Ammon's horn (tissue), 1 donor: ENCODE measurements around the gene GPC5.
"Not testable (repeated sequence)": the region's sequence is repeated elsewhere in the genome, so short reads cannot be mapped to it uniquely, and the experiment has no call there.

Experiments
- DNase-seq: peaks from one replicate; pipeline ENCODE4 v3.0.0-alpha.2; 2016; ENCODE audit warnings: low spot score

The GPC5 gene

DNA sequence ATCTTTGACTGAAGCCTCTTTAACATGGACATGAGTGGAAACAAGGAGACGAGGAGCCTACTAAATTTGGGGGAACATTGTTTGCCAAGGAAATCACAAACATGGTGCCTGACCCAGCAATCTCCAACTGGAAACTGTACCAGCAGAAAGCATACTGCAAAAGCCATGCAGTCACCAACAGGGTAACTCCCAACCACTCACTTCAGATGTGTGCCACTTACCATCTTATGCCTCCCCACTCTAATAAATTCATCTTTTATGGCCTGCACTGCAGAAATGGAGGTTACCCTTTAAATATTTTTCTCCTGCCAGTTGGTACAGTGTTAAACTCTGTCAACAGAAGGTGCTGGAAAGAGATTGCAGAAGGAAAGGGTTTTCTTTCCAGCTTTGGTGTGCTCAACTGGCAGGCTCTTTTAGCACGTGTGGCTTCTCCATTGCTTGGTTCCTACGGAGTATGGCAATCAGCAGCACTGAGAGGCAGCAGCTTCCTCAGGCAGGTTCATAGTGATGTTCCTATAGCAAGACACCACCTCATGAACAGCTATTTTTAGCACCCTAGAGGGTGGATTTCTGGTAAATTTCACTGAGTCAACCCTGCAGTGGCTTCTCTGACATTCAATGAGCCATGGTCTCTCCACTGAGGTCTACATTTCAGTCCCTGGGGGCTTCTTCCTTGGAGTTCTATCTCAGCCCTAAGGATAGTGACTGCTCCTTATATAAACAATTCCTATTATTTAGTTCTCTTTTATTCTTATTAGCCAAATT, 29.6 kb upstream of the GPC5 start:
- no peak for DNase-seq

DNA sequence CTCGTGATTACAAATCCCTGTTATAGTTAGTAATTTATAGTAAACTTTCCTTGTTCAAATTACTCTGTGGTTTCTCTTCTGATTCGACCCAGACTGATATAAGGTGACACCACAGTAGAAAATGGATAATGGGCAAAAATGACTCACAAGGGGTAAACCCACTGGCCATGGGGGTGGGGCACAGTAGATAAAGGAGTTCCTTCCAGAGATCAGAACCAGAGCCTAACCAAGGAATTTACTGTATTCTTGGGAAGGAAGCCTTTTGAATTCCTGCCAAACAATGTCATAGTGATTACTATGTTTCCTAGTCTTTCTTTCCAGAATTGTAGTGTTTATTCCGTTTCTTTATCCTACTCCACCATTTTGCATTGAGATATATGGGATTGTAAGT, 29.0 kb upstream of the GPC5 start:
- DNase-seq: no peak

DNA sequence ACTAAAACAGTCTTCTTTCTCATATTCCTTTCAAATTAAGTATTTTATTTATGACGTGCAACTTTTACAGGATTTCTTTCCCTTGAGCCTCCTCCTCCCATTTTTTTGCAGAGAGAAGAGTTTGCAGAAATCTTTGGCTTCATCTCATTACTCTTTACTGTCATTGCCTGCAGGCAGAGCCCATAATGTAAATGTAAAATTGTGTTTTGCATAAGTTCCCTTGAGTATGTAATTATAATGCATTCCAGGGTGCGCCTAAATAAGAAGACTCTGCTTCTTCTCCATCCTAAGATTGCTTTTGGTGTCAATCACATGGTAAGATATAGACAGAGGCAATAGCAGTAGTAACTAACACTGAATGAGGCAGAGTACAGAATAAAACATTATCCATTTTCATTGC, 27.9 kb upstream of the GPC5 start:
- DNase-seq: no peak

DNA sequence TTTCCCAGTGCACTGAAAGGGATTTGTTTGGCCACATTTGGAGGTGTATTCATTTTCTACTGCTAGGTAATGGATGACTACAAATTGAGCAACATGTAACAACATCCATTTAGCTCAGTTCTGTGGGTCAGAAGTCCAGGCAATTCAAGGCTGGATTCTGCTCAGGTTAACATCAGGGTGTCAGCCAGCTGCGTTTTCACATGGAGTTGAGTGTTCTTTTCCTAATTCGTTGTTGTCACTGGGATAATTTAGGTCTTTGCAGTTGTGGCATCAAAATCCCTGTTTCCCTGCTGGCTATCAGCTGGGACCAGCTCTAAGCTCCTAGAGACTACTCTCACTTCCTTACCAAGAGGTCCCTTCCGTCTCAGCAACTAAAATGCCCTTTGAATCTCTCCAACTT, 25.5 kb upstream of the GPC5 start:
- no peak for DNase-seq

- no peak for DNase-seq
Observed at GRCh38 chr13:91375116-91375729, 23.2 kb upstream of the GPC5 start.

DNA sequence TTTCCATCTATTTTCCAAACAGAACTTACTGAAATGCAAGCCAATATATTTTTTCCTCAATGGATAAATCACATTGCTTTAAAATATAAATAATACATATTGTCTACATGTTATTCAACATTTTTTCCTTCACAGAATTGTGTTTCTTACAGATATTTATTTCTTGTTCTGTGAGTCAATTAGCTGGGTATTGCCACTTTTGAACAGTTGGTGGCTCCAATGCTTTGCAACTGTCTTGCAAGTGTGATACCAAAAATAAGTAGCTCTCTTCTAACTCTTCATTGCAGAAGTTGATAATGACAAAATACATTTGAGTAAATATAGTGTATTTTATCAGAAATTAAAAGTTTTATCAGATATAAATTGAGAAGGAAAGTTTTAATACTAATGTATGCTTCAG, 17.1 kb upstream of the GPC5 start:
- peak; percentile 75 for DNase-seq

- no peak for DNase-seq
Observed at GRCh38 chr13:91383836-91384235, 14.6 kb upstream of the GPC5 start.

GRCh38 chr13:91384896-91385295, 13.5 kb upstream of the GPC5 start:
- no peak for DNase-seq

DNA sequence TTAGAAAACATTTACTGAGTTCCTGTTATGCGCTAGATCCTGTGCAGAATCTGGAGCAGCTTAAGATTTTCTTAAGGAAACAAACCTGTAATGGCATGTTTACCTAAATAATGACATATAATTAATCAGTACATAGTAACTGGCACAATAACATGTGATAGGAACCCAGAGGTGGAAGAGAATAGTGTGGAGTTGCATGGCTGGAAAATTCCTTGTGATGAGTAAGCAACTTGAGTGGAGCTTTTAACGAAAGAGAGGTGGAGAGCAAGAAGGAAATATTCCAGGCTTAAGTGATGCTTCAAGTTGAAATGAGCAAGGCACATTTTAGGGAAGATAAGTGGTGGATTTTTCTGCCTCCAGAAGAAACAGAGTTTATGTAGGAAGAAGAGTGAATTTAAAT, 9.2 kb upstream of the GPC5 start:
- DNase-seq: no peak

DNA sequence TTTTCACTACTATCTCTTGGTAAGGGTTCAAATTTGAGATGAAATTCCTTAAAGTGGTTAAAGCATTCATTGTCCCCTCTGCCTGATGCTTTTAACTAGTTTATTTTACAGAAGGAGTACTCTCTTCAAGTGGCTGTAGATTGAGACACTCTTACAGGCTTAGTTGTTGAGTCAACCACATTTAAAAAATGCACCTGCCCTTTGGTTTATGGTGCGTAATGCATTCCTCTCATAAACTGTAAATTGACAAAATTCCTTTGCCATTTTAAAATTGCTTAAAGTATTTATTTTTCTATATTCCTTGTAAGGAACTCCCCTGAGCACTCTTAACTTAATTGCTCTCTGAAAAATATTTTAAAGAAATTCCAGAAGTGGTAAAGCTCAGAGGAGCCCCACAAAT, 826 bp upstream of the GPC5 start:
- DNase-seq: no peak

DNA sequence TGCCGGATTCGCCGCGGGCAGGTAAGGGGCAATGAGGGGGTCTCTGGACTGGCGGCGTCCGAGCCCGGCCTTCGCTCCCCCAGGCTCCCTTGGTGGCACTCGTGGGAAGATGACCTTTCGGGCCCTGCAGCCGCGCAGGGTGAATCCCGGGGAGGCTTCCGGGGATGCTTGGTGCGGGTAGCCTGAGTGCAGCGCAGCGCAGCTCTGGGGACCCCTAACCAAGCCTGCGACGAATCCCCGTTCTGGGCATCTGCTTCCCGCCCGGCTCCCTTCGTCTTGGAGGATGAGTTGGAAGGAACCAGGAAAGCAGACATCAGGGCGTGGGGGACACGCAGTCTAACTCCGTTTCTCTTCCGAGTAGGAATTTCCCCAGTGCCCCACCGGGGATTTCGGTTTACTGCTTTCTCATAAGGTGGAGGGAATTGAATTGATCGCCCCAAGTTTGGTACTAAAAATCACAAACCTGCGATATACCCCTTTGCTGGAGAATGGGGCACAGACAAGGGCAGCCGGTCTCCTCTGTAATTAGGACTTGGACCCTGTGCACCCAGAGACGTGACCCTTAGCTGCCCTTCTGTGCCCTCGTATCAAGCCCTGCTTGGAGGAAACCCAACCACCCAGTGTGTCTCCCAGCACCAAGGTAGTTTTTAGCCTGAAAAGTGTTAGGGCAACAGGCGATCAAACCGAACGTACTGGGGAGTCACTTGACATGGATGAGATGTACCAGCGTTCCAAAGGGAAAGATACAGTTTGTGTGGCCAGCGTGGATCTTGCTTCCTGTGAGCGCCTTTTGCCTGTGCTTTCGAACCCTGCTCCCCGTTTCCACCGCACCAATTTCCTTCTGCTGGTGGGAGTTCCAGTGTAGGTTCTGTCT, 1.0 kb downstream of the GPC5 start:
- peak; percentile 33 for DNase-seq

DNA sequence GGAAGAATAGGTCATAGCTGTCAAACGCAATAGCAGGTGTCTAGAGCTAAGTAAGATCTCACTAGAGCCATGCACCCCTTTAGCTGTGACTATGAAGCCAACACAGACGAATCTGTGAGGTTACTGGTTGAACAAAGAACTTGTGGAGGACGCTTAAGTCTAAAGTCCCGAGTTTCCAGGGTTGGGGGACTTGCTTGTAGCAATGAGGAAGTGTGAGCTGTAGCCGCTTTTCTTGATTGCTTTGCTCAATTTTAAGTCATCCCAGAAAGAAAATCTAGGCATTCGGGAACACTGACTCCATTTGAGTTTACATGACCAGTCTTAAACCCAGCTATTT, 1.6 kb downstream of the GPC5 start:
- no peak for DNase-seq

DNA sequence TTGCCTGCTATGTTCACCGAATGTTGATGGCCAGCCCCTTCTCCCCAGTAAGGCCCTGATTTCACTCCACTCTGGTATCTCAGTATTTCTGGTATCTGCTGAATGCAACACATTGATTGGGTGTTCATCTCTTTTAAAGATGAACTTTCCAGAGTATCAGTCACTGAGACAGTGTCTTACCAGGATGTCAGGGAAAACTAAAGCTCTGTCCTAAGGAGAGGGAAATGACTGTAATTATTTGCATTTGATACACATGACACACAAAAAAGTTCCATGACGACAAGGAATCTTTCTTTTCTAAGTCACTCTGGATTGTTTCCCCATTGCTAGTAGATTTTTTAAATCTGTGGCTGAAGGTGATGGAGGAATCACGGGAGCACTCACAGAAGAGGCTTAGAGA, 2.2 kb downstream of the GPC5 start:
- DNase-seq: no peak

DNA sequence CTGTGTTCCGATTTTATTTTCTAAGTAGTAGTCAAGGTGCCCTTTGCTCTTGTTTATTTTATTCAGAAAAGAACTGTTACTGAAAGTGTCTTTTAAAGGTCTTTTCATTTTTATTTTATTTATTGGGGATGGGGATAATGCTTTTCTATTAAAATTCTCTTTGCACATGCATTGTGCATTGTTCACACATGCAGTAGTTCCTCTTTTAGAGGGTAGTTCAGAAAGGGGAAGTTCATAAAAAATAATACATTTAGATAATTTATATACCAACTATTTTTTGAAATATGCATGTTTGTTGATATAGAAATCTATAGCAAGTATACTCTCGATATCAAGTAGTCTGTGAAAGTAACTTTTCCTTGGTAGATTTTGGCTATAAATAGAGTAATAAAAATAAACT, 3.5 kb downstream of the GPC5 start:
- no peak for DNase-seq

- DNase-seq: no peak
Observed at GRCh38 chr13:91405240-91405639, 6.8 kb downstream of the GPC5 start.

DNA sequence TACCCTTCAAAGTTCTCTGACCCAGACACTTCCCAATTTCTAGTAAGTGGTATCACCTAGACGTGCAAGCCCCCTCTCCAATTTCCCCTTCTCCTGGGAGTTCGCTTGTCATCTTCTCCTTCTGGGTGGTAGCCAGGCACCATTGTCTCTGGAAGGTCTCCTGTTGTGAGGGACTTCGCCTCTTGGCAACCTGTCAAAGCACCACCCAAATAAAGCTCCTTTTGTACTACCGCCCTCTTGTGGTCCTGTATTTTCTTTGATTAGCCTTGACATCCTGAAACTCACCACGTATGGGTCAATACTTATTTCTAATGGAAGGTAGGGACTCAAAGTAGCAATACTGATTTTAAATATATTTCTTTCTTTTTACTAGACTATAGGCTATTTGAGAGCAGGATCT, 8.2 kb downstream of the GPC5 start:
- peak; percentile 35 for DNase-seq

GRCh38 chr13:91408971-91409370, 10.6 kb downstream of the GPC5 start:
- DNase-seq: no peak

DNA sequence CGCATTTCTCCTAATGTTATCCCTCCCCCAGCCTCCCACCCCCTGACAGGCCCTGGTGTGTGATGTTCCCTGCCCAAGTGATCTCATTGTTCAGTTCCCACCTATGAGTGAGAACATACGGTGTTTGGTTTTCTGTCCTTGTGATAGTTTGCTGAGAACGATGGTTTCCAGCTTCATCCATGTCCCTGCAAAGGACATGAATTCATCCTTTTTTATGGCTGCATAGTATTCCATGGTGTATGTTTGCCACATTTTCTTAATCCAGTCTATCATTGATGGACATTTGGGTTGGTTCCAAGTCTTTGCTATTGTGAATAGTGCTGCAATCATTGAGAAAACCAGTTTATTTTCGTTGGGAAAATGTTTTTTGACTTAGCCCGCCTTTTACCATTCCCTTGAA, 18.2 kb downstream of the GPC5 start:
- not testable (repeated sequence) for DNase-seq

DNA sequence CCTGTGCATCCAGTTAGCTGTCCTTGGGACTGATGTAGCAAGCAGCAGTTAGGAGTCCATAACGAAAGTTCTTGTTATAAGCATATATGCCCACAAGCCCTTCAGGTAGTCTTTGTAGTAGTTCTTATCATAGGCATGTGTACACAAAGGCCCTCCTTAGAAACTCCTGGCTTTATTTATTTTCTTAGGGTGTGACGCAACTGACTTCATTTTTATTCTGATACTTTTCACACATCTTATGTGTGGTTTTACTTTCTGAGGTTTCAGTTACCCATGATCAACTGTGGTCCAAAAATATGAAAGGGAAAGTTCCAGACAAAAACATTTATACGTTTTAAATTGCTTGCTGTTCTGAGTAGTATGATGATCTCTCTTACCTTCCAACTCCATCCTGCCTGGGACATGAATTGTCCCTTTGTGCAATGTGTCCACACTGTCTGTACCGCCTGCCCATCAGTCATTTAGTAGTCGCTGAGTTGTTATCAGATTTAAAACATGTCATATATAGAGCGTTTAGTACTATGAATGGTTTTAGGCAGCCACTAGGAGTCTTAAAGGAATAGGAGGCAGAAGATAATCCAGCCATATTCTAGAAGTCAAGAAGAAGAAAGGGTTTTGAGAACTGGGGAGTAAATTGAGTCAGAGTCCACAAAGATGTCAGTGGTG, 19.4 kb downstream of the GPC5 start:
- DNase-seq: no peak

- DNase-seq: no peak
Observed at GRCh38 chr13:91426913-91427312, 28.5 kb downstream of the GPC5 start.

DNA sequence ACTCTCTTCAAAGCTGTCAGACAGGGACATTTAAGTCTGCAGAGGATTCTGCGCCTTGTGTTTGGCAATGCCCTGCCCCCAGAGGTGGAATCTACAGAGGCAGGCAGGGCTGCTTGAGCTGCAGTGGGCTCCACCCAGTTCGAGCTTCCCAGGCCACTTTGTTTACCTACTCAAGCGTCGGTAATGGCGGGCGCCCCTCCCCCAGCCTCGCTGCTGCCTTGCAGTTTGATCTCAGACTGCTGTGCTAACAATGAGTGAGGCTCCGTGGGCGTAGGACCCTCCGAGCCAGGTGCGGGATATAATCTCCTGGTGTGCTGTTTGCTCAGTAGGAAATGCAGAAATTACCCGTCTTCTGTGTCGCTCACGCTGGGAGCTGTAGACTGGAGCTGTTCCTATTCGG, 40.3 kb downstream of the GPC5 start:
- DNase-seq: not testable (repeated sequence)

- DNase-seq: no peak
Observed at GRCh38 chr13:91450913-91451312, 52.5 kb downstream of the GPC5 start.

DNA sequence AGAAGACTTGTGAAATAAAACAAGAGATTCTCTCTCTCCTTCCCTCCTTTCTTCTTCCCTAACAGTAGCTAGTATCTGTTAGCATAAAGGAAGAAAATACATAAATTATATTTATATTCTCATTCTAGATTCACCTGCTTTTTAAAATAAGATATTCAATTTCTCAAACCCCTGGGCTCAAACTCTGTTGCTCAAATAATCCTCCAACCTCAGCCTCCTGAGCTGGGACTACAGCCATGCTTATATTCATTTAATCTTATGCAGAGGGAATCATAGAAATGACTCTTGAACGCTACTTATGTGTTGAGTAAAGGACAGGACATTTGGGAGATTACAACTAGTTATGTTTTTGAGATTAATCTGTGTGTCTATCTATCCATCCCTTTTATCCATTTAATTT, 56.2 kb downstream of the GPC5 start:
- DNase-seq: no peak
